RPMI7951 (cell line): Measurements from ENCODE around the gene ODAPH. TPM values are rescaled to one million over a fixed set of nuclear protein-coding genes. Genes with fewer than 3 reads are reported as not detected.
A peak's percentile ranks its signal among the peaks of the same experiment; 100 is the strongest.

Experiments used
- DNase-seq: peaks from one replicate; pipeline ENCODE4 v3.0.0-alpha.2; 2012; ENCODE audit warnings: low read depth
- total RNA-seq: library from RNA; depleted of rRNA; stranded (reverse); fragments of >200 nt; shearing (Covaris generic); gene quantifications from 2 replicates; pipeline ENCODE4 v1.2.3, GENCODE V29; 2014; rRNA removed

Gene ODAPH
- total RNA-seq, 1 experiment from 2014 or later = not detected

- no peak for DNase-seq
Measured at GRCh38 chr4:75544870-75545269, 11.0 kb upstream of the ODAPH start.

DNA sequence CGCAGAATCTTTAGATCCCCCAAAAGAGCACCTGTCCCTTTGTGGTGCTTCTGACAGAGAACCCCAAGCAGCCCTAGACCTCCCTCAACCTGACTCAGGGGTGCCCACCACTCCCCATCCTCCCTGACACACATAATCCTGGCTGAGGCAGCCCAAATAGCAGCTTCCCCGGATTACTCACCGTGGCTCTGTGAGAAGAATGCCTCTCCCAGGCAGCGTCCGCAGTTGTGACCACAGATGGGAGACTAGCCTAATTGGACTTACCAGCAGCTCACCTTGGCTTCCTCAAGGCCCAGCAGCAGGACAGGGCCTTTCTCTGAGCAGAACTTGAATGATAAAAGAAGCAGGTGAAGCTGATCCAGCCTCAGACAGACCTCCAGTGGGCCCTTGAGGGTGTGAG lies 10.3 kb upstream of the ODAPH start:
- peak; percentile 41 for DNase-seq

DNA sequence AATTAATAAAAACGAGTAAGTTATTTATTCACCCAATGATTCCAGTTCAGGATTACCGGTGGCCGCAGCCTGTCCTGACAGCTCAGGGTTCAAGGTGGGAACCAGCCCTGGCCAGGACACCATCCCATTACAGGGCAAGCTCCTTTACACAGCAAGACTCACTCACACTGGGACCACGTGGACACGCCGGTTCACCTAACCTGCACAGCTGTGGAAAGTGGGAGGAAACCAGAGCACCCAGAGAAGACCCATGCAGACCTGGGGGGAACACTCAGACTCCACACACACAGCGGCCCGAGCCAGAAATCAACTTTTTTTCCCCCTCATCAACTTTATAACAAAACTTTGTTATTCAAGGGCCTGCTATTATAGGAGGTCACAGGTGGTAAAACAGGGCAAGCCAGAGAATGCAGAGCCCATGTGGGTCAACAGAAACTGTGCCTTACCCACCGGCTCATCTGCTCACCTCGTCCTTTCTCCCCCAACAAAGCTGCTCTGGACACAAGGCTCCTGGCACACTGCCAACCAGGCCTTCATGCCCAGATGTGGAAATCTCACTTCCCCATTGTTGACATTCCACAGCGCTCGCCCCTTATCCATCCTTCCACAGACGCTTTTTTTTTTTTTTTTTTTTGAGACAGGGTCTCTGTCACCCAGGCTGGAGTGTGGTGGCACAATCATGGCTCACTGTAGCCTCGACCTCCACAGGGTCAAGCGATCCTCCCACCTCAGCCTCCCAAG lies 8.0 kb upstream of the ODAPH start:
- DNase-seq = peak; percentile 45

DNA sequence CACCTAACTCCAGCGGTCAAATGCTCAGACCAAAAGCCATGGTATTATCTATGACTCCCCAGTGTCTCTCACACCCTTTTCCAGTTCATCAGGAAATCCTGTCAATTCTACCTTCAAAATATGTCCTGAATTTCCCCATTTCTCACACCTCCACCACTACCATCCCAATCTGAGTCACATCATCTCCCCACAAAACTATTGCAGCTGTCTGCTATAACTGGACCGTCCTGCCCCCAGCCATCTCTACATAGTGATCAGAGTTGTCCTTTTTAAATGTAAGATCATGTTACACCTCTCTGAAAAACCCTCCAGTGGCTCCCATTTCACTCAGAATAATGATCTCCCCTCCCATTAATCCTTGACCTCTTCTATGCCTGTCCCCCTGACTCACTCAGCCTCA lies 6.8 kb upstream of the ODAPH start:
- DNase-seq = no peak

DNA sequence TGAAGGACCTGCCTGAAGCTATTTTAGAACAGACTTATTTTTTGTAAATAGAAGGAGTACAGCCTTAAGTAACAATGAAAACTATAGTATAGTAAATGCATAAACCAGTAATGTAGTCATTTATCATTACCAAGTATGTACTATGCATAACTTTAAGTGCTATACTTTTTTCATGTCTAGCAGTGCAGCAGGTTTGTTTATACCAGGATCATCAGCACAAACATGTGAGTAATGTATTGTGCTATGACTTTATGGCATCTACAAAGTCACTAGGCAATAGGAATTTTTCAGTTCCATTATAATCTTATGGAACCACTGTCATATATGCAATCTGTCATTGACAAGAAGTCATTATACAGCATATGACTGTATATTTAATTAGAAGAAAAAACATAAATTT lies 3.4 kb upstream of the ODAPH start:
- DNase-seq = no peak

DNA sequence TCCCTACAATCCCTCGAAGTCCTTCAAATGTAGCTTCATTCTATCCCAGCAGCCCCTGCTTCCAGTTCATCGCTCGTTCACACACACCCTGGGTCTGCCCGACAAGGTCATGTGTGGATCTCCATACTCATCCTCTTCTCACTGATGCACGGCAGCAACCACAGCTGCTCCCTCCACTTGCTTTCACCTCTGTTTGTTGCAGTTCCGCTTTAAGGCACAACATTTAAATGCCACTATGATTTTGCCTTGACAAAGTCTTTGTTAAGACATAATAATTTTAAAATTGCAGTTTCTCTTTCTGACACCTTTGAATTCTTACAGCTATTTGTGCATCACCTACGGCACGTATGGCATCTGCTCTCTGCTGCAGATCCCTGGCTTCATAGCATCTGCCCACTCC lies 1.8 kb downstream of the ODAPH start:
- DNase-seq = no peak

GRCh38 chr4:75561789-75562188 lies 5.9 kb downstream of the ODAPH start:
- DNase-seq = peak; percentile 4

GRCh38 chr4:75564023-75564422 lies 8.2 kb downstream of the ODAPH start:
- DNase-seq = no peak

- DNase-seq = no peak
Measured at GRCh38 chr4:75565481-75565880, 9.6 kb downstream of the ODAPH start.

- DNase-seq = no peak
Measured at GRCh38 chr4:75566911-75567310, 11.0 kb downstream of the ODAPH start.

DNA sequence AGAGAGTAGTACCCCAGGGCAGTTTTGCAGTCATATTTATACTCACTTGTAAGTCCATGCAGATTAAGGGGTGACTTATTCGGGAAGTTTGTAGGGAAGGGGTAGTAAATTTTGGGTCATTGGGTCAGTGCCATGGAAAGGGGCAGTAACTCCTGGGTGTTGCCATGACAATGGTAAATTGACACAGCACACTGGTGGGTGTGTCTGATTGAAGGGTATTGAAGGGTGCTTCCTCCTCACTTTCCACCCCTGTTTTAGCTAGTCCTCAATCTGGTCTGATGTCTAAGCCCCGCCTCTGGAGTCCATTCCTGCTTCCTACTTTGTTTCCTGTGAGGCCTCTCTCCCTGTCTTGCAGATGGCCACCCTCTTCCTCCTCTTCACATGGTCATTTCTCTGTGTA lies 11.9 kb downstream of the ODAPH start:
- no peak for DNase-seq

DNA sequence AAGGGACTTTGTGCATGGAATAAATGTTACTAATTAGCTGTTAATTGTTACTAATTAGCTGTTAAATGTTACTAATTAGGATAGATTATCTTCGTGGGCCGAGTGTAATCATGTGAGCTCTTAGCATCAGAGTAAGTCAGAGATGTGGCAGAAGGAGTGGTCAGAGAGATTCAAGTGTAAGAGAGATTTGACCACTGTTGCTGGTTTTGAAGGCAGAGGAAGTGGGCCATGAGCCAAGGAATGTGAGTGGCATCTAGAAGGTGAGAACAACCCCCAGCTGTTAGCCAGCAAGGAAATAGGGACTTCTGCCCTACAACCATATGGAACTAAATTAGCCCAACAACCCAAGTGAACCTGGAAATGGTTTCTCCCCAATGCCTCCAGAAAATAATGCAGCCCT lies 28.2 kb downstream of the ODAPH start:
- peak; percentile 47 for DNase-seq

DNA sequence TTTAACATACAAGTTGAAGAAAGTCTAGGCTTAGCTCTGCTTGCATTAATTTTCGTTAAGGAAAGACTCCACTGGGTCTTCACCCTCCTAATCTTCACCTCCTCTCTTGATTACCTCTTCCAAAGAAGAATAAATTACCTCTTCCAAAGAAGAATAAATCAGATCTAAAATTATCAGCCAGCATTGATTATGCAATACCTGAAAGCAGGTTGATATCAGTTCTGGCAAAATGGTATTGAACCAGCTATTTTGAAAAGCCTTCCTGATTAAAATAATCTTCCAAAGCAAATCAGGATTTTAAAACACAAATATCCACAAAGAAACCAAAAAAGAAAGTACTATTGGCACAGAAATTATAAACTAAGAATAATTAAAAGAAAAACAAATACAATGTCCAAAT lies 37.5 kb downstream of the ODAPH start:
- no peak for DNase-seq

DNA sequence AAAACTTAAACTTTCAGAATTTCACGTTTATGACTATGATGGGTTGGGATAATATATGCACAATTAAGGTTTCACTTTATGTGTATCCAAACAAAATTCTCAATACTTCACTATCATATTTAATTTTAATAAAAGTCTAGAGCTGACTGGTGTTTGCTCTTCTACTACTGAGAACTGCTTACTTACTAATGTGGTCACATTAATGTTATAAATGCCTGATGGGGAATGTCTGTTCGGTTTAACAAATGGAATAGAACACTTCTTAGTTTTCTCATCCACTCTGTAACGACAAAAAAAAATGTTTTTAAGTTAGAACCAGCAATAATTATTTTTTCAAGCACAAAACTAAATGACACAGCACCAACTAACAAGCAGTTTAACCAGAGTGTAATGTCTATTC lies 40.2 kb downstream of the ODAPH start:
- DNase-seq = no peak

- peak; percentile 31 for DNase-seq
Measured at GRCh38 chr4:75598390-75598789, 42.5 kb downstream of the ODAPH start.

- DNase-seq = no peak
Measured at GRCh38 chr4:75599647-75600046, 43.8 kb downstream of the ODAPH start.

- DNase-seq = no peak
Measured at GRCh38 chr4:75605928-75606327, 50.1 kb downstream of the ODAPH start.

- no peak for DNase-seq
Measured at GRCh38 chr4:75612306-75612705, 56.4 kb downstream of the ODAPH start.

Other genes starting within 250 kb of the ODAPH start
- 16.6 and 20.5 TPM in 2 replicates for gene RCHY1, start 41.7 kb upstream of the ODAPH start, total RNA-seq
- 11.2 and 13.8 TPM in 2 replicates for gene THAP6, start 41.6 kb upstream of the ODAPH start, total RNA-seq
- gene CDKL2, start 74.5 kb downstream of the ODAPH start, total RNA-seq = 2.1 and 2.9 TPM in 2 replicates
- gene G3BP2, start 117.3 kb downstream of the ODAPH start, total RNA-seq = 89.0 and 96.1 TPM in 2 replicates
- 45.9 and 50.8 TPM in 2 replicates for gene USO1, start 168.5 kb downstream of the ODAPH start, total RNA-seq